DOHH2 (cell line): ENCODE data around the gene WHRN.

Source experiments
- H3F3A ChIP-seq: fragments of 200-600 bp; sonication (generic), shearing (Covaris generic); 2 replicates; pipeline ENCODE4 v1.6.0; 2016; ENCODE audit warnings: antibody characterized with exemption, mild to moderate bottlenecking; ENCODE audit not compliant: control insufficient read depth, insufficient read depth
- H3K27ac ChIP-seq: fragments of 200-600 bp; sonication (generic); 2 replicates; pipeline ENCODE4 v1.5.1; 2014; ENCODE audit warnings: low read depth, mild to moderate bottlenecking, low read length, moderate library complexity
- H3K27me3 ChIP-seq: fragments of 200-600 bp; sonication (generic); 2 replicates; pipeline ENCODE4 v1.6.1; 2014; ENCODE audit warnings: mild to moderate bottlenecking, low read length, mixed read lengths; ENCODE audit not compliant: control insufficient read depth
- H3K36me3 ChIP-seq: fragments of 200-600 bp; sonication (generic); 2 replicates; pipeline ENCODE4 v1.6.1; 2014; ENCODE audit warnings: mild to moderate bottlenecking, low read length, moderate library complexity, mixed read lengths; ENCODE audit not compliant: control insufficient read depth
- H3K4me1 ChIP-seq: fragments of 200-600 bp; sonication (generic); 2 replicates; pipeline ENCODE4 v1.6.1; 2014; ENCODE audit warnings: mild to moderate bottlenecking, low read length, mixed read lengths; ENCODE audit not compliant: control insufficient read depth
- H3K4me2 ChIP-seq: fragments of 200-600 bp; sonication (generic); 2 replicates; pipeline ENCODE4 v1.6.0; 2014; ENCODE audit warnings: mild to moderate bottlenecking, low read length, moderate library complexity
- H3K4me3 ChIP-seq: fragments of 200-600 bp; sonication (generic); 2 replicates; pipeline ENCODE4 v1.5.1; 2014; ENCODE audit warnings: mild to moderate bottlenecking, low read length, mixed read lengths
- H3K79me2 ChIP-seq: fragments of 200-600 bp; sonication (generic); 2 replicates; pipeline ENCODE4 v1.6.1; 2014; ENCODE audit warnings: mild to moderate bottlenecking, low read length, mixed read lengths; ENCODE audit not compliant: control insufficient read depth
- H3K9me2 ChIP-seq: fragments of 200-600 bp; sonication (generic); replicated peaks from 2 replicates; pipeline ENCODE4 v1.6.1; 2014; ENCODE audit warnings: mild to moderate bottlenecking, low read length, mixed read lengths; ENCODE audit not compliant: control insufficient read depth
- H3K9me3 ChIP-seq: fragments of 200-600 bp; sonication (generic); 2 replicates; pipeline ENCODE4 v1.6.1; 2014; ENCODE audit warnings: antibody characterized with exemption, low read length, mixed read lengths; ENCODE audit not compliant: control insufficient read depth, insufficient read depth
- H4K20me1 ChIP-seq: fragments of 200-600 bp; sonication (generic); 2 replicates; pipeline ENCODE4 v1.6.0; 2014; ENCODE audit warnings: low read depth, mild to moderate bottlenecking, antibody characterized with exemption, low read length, moderate library complexity; ENCODE audit not compliant: control insufficient read depth, insufficient read depth
- EZH2phosphoT487 ChIP-seq: fragments of 200-600 bp; sonication (generic); IDR thresholded peaks from 2 replicates; pipeline ENCODE4 v1.6.1; 2017; ENCODE audit warnings: borderline replicate concordance, mild to moderate bottlenecking, antibody characterized with exemption, low read length, moderate library complexity, mixed read lengths
- TF ChIP-seq, protein P1 (sequence below): fragments of 200-600 bp; sonication (generic); IDR thresholded peaks from one replicate; pipeline ENCODE4 v1.5.1; 2014; ENCODE audit warnings: antibody characterized with exemption, mild to moderate bottlenecking, low read depth, low read length; ENCODE audit not compliant: poor library complexity, severe bottlenecking

The WHRN gene

GRCh38 chr9:114428466-114428865 is 76.8 kb downstream of the WHRN start:
- H3K9me2 ChIP-seq: no peaks in the 10 kb centered on the region
- no peak overlapping the region for H3K27ac ChIP-seq
- H3K4me2 ChIP-seq: no peak overlapping the region
- no peaks in the 10 kb centered on the region for H4K20me1 ChIP-seq
- H3F3A ChIP-seq: no peaks in the 10 kb centered on the region
- TF ChIP-seq, protein P1, sequence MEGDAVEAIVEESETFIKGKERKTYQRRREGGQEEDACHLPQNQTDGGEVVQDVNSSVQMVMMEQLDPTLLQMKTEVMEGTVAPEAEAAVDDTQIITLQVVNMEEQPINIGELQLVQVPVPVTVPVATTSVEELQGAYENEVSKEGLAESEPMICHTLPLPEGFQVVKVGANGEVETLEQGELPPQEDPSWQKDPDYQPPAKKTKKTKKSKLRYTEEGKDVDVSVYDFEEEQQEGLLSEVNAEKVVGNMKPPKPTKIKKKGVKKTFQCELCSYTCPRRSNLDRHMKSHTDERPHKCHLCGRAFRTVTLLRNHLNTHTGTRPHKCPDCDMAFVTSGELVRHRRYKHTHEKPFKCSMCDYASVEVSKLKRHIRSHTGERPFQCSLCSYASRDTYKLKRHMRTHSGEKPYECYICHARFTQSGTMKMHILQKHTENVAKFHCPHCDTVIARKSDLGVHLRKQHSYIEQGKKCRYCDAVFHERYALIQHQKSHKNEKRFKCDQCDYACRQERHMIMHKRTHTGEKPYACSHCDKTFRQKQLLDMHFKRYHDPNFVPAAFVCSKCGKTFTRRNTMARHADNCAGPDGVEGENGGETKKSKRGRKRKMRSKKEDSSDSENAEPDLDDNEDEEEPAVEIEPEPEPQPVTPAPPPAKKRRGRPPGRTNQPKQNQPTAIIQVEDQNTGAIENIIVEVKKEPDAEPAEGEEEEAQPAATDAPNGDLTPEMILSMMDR: no peak
- no peak for TF ChIP-seq EZH2phosphoT487
- H3K4me1 ChIP-seq: no peaks in the 10 kb centered on the region
- H3K4me3 ChIP-seq: no peak overlapping the region
- H3K79me2 ChIP-seq: no peaks in the 10 kb centered on the region
- H3K9me3 ChIP-seq: no peaks in the 10 kb centered on the region
- H3K27me3 ChIP-seq: peaks cover 38% of the 10 kb centered on the region
- H3K36me3 ChIP-seq: no peaks in the 10 kb centered on the region

DNA sequence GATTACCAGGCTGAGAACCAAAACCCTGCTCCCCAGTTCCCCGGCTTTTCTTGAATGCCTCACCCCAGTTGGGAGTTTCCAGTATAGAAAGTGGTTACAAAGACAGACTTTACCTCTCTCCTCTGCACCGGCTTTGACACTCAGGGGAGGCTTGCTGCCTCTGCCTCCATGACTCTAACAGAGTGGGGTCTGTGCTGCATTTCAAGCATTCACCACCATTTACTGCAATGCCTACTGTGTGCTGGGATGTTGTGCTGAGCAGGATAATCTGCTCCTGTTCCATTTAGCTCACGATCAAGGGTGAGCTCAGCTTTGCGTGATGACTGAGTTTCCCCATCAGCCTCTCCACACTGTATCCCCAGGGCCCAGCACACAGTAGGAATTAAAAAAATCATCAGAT is 77.6 kb downstream of the WHRN start:
- TF ChIP-seq, protein P1: no peak
- TF ChIP-seq EZH2phosphoT487: no peak
- no peaks in the 10 kb centered on the region for H3K9me3 ChIP-seq
- no peaks in the 10 kb centered on the region for H3K4me1 ChIP-seq
- H4K20me1 ChIP-seq: no peaks in the 10 kb centered on the region
- H3K9me2 ChIP-seq: no peaks in the 10 kb centered on the region
- no peak overlapping the region for H3K27ac ChIP-seq
- no peaks in the 10 kb centered on the region for H3K36me3 ChIP-seq
- H3K4me2 ChIP-seq: no peak overlapping the region
- H3F3A ChIP-seq: no peaks in the 10 kb centered on the region
- no peak overlapping the region for H3K4me3 ChIP-seq
- H3K27me3 ChIP-seq: peaks cover 42% of the 10 kb centered on the region
- no peaks in the 10 kb centered on the region for H3K79me2 ChIP-seq

- H3K4me1 ChIP-seq: no peaks in the 10 kb centered on the region
- no peak overlapping the region for H3K4me2 ChIP-seq
- TF ChIP-seq, protein P1: no peak
- no peaks in the 10 kb centered on the region for H3K9me3 ChIP-seq
- H3K36me3 ChIP-seq: no peaks in the 10 kb centered on the region
- no peak overlapping the region for H3K27ac ChIP-seq
- peaks cover 49% of the 10 kb centered on the region for H3K27me3 ChIP-seq
- H3K9me2 ChIP-seq: no peaks in the 10 kb centered on the region
- H4K20me1 ChIP-seq: no peaks in the 10 kb centered on the region
- H3F3A ChIP-seq: no peaks in the 10 kb centered on the region
- no peaks in the 10 kb centered on the region for H3K79me2 ChIP-seq
- H3K4me3 ChIP-seq: no peak overlapping the region
Measured at GRCh38 chr9:114426046-114426948, 79.0 kb downstream of the WHRN start.
